PC-9 (cell line): ENCODE data around the gene TMEM132D. TPM values are rescaled to one million over a fixed set of nuclear protein-coding genes. Genes with fewer than 3 reads are reported as not detected.

Experiments used
- BruUV-seq: library from RNA; stranded (reverse); fragments of 400-500 nt; replicated peaks from 2 replicates; lab custom pipeline; 2021; lab: Mats Ljungman, UMichigan
- CTCF ChIA-PET: fragments of 300-600 bp; sonication (Branson Sonifier 250); formaldehyde crosslinking; loops from one replicate; lab custom pipeline; 2022; ENCODE audit warnings: antibody characterized with exemption; lab: Charles Lee
- POLR2A ChIA-PET: fragments of 300-600 bp; sonication (Branson Sonifier 250); formaldehyde crosslinking; loops from one replicate; lab custom pipeline; 2022; ENCODE audit warnings: antibody characterized with exemption; ENCODE audit not compliant: unreplicated experiment; lab: Charles Lee
- DNase-seq, 2 experiments: peaks; one replicate each; pipeline versions ENCODE4 v3.0.0 to v3.0.0-alpha.2; 2015 to 2022; ENCODE audit warnings: mixed read lengths in 1 of 2
- H2AFZ ChIP-seq: fragments of 200-600 bp; sonication (generic); 2 replicates; pipeline ENCODE4 v1.8.1; 2017; ENCODE audit warnings: antibody characterized with exemption
- H3F3A ChIP-seq: fragments of 200-600 bp; sonication (generic); 2 replicates; pipeline ENCODE4 v1.8.1; 2017; ENCODE audit warnings: antibody characterized with exemption, mild to moderate bottlenecking, low read depth; ENCODE audit not compliant: insufficient read depth
- H3K27ac ChIP-seq: fragments of 200-600 bp; sonication (generic); 2 replicates; pipeline ENCODE4 v1.6.1; 2016; ENCODE audit warnings: mixed run types
- H3K27me3 ChIP-seq: fragments of 200-600 bp; sonication (generic); 2 replicates; pipeline ENCODE4 v1.6.1; 2016; ENCODE audit warnings: low read depth, mixed run types; ENCODE audit not compliant: insufficient read depth
- H3K36me3 ChIP-seq: fragments of 200-600 bp; sonication (generic); 2 replicates; pipeline ENCODE4 v1.6.1; 2016; ENCODE audit warnings: low read depth, mixed run types
- H3K4me1 ChIP-seq: fragments of 200-600 bp; sonication (generic); replicated peaks from 2 replicates; pipeline ENCODE4 v1.6.1; 2016; ENCODE audit warnings: mixed run types; ENCODE audit not compliant: insufficient read depth
- H3K4me2 ChIP-seq: fragments of 200-600 bp; sonication (generic); 2 replicates; pipeline ENCODE4 v1.6.1; 2017; ENCODE audit warnings: mixed run types
- H3K4me3 ChIP-seq: fragments of 200-600 bp; sonication (generic); 2 replicates; pipeline ENCODE4 v1.6.1; 2016; ENCODE audit warnings: mixed run types
- H3K79me2 ChIP-seq: fragments of 200-600 bp; sonication (generic); 2 replicates; pipeline ENCODE4 v1.6.1; 2017; ENCODE audit warnings: low read depth, mixed run types
- H3K9me2 ChIP-seq: fragments of 200-600 bp; sonication (generic); 2 replicates; pipeline ENCODE4 v1.8.1; 2017; ENCODE audit warnings: mild to moderate bottlenecking; ENCODE audit not compliant: insufficient read depth
- H3K9me3 ChIP-seq: fragments of 200-600 bp; sonication (generic); 2 replicates; pipeline ENCODE4 v1.8.1; 2016; ENCODE audit warnings: low read depth; ENCODE audit not compliant: insufficient read depth
- H4K20me1 ChIP-seq: fragments of 200-600 bp; sonication (generic); 2 replicates; pipeline ENCODE4 v1.8.1; 2017; ENCODE audit not compliant: insufficient read depth
- CTCF ChIP-seq: fragments of 200-600 bp; sonication (generic); conservative IDR thresholded peaks from 2 replicates; pipeline ENCODE4 v1.6.1; 2017; ENCODE audit warnings: mixed run types, antibody characterized with exemption, mild to moderate bottlenecking, moderate library complexity
- EZH2 ChIP-seq: fragments of 200-600 bp; sonication (generic); IDR thresholded peaks from 2 replicates; pipeline ENCODE4 v1.8.0; 2017; ENCODE audit warnings: antibody characterized with exemption, low read depth
- intact Hi-C: fragments of 100-400 bp; cut with micrococcal nuclease; formaldehyde crosslinking; loops from one replicate; pipeline ENCODE4 v1.10.0; 2022; ENCODE audit not compliant: unreplicated experiment
- total RNA-seq: library from RNA; stranded (reverse); gene quantifications from 2 replicates; pipeline ENCODE4 v1.2.3, GENCODE V29; 2021

TMEM132D gene
- total RNA-seq, 1 experiment from 2014 or later: not detected

GRCh38 chr12:129083121-129083840 lies 820.5 kb downstream of the TMEM132D start:
- Histone ChIP-seq H3K79me2 (no peaks in the 10 kb centered on the region), H3K27ac (no peak overlapping the region), H3K36me3 (no peaks in the 10 kb centered on the region), H3K4me1 (no peaks in the 10 kb centered on the region), H3K4me2 (no peak overlapping the region), H3K4me3 (no peak overlapping the region), H2AFZ (no peak overlapping the region), H3K9me3 (no peaks in the 10 kb centered on the region), H3K27me3 (peaks cover 47% of the 10 kb centered on the region), H4K20me1 (no peaks in the 10 kb centered on the region), H3K9me2 (no peaks in the 10 kb centered on the region), H3F3A (no peaks in the 10 kb centered on the region)
- TF ChIP-seq EZH2 (no peak), CTCF (no peak)
- BruUV-seq: no TSS peak
- intact Hi-C loops: no loop called here
- ChIA-PET POLR2A (no interaction called here), CTCF (no interaction called here)
- no peak for DNase-seq

- Histone ChIP-seq H3K27ac (no peak overlapping the region), H3K9me2 (no peaks in the 10 kb centered on the region), H3K4me1 (no peaks in the 10 kb centered on the region), H3K36me3 (no peaks in the 10 kb centered on the region), H3K4me3 (no peak overlapping the region), H2AFZ (no peak overlapping the region), H3K4me2 (no peak overlapping the region), H4K20me1 (no peaks in the 10 kb centered on the region), H3K9me3 (no peaks in the 10 kb centered on the region), H3K27me3 (peaks cover 54% of the 10 kb centered on the region), H3K79me2 (no peaks in the 10 kb centered on the region), H3F3A (no peaks in the 10 kb centered on the region)
- ChIA-PET CTCF (no interaction called here), POLR2A (no interaction called here)
- DNase-seq: no peak
- no peak for TF ChIP-seq EZH2
- intact Hi-C loops: no loop called here
- no TSS peak for BruUV-seq
Measured at GRCh38 chr12:129082441-129082840, 821.4 kb downstream of the TMEM132D start.

GRCh38 chr12:129081755-129082250 lies 822.0 kb downstream of the TMEM132D start:
- no peaks in the 10 kb centered on the region for H3F3A ChIP-seq
- no peaks in the 10 kb centered on the region for H3K4me1 ChIP-seq
- H3K79me2 ChIP-seq: no peaks in the 10 kb centered on the region
- DNase-seq: no peak
- peaks cover 60% of the 10 kb centered on the region for H3K27me3 ChIP-seq
- ChIA-PET POLR2A (no interaction called here), CTCF (no interaction called here)
- no peaks in the 10 kb centered on the region for H3K9me3 ChIP-seq
- BruUV-seq: no TSS peak
- H3K9me2 ChIP-seq: no peaks in the 10 kb centered on the region
- no peak overlapping the region for H2AFZ ChIP-seq
- no peaks in the 10 kb centered on the region for H3K36me3 ChIP-seq
- no peak overlapping the region for H3K4me3 ChIP-seq
- no peaks in the 10 kb centered on the region for H4K20me1 ChIP-seq
- no peak overlapping the region for H3K4me2 ChIP-seq
- no peak overlapping the region for H3K27ac ChIP-seq
- intact Hi-C loops: no loop called here
- TF ChIP-seq CTCF (no peak), EZH2 (no peak)
